ENCODE measurements around the gene ZNF580.

Gene ZNF580

DNA sequence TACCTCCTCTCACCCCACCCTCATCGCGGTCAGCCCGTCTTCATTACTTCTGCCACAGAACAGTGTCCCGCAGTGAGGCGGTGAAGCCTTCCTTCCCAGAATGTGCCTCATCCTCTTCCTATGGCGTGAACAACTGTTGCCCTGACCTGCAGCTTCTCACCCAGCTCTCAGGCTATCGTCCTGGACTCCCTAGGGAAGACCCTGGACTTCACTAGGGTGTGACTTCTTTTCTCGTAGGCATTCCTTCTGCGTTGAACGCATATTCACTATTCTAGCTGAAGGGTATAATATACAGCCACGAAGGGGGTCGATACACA is 34.4 kb upstream of the ZNF580 start:
- DNase-seq (ENCODE audit: low read depth), result no peak

DNA sequence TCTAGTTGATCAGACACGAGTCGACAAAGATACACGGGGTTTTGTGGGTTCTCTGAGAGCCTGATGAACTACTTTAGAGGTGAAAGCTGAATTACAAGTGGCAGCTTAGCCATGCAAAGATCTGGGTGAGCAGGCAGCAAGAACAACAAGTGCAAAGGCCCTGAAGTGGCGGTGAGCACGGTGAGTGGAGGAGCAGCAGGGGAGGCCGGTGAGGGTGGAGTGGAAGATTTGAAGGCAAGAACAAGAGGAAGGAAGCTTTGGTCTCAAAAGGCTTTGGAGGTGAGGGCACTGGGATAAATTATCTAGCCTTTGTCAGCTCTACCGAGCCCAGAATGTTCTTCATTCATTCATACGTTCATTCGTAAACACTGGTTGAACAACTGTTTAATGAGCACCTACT is 34.0 kb upstream of the ZNF580 start:
- DNase-seq (ENCODE audit: low read depth), result no peak

- no peak for DNase-seq (ENCODE audit: low read depth)
Measured at GRCh38 chr19:55609326-55609725, 31.5 kb upstream of the ZNF580 start.

GRCh38 chr19:55611300-55611982 is 29.4 kb upstream of the ZNF580 start:
- no peak for DNase-seq (ENCODE audit: low read depth)

- DNase-seq (ENCODE audit: low read depth), result no peak
Measured at GRCh38 chr19:55611983-55612645, 28.7 kb upstream of the ZNF580 start.

DNA sequence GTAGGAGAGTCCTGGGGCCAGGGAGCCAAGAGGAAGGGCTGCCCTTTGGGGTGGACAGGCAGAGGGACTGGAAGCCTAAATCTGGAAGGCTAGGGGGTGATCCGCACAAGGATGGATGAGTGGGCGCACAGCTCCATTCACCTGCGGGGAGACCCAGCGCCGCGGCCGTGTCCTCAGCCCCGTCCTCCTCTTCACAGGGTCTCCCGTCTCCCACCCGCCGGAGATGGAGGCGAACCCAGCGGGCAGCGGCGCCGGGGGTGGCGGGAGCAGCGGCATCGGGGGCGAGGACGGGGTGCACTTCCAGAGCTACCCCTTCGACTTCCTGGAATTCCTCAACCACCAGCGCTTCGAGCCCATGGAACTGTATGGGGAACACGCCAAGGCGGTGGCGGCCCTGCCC is 27.4 kb upstream of the ZNF580 start:
- no peak for DNase-seq (ENCODE audit: low read depth)

DNA sequence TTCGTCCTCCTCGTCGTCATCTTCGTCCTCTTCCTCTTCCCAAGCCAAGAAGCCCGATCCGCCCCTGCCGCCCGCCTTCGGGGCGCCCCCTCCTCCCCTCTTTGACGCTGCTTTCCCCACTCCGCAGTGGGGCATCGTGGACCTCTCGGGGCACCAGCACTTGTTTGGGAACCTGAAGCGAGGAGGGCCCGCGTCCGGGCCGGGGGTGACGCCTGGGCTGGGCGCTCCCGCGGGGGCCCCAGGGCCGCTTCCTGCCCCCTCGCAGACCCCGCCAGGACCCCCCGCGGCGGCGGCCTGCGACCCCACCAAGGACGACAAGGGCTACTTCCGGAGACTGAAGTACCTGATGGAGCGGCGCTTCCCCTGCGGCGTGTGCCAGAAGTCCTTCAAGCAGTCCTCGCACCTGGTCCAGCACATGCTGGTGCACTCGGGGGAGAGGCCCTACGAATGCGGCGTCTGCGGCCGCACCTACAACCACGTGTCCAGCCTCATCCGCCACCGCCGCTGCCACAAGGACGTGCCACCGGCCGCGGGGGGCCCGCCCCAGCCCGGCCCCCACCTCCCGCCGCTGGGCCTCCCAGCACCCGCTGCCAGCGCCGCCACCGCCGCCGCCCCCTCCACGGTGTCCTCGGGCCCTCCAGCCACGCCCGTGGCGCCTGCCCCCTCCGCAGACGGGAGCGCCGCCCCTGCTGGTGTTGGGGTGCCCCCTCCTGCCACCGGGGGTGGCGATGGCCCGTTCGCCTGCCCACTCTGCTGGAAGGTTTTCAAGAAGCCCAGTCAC is 26.7 kb upstream of the ZNF580 start:
- DNase-seq (ENCODE audit: low read depth), result no peak

GRCh38 chr19:55614711-55615542 is 25.9 kb upstream of the ZNF580 start:
- no peak for DNase-seq (ENCODE audit: low read depth)

GRCh38 chr19:55615543-55616394 is 25.0 kb upstream of the ZNF580 start:
- DNase-seq (ENCODE audit: low read depth), result no peak

GRCh38 chr19:55616395-55616875 is 24.4 kb upstream of the ZNF580 start:
- DNase-seq (ENCODE audit: low read depth), result no peak

DNA sequence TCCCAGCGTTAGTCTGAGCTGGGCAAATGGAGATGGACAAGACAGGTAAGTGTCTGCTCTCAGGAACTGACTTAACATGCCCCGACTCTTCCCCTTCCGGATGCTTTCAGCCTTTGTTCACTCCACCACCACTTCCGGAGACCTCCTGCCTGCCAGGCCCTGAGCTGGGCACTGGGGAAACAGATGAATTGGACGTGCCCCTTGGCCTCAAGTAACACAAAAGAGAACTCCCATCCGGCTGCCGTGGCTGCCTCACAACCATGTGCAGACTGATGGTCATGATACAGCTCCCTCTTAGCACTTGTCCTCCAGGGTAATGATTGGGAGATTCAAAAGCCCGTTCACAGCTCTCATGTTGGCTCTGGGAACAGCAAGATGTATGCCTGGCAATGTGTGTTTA is 23.4 kb upstream of the ZNF580 start:
- no peak for DNase-seq (ENCODE audit: low read depth)

DNA sequence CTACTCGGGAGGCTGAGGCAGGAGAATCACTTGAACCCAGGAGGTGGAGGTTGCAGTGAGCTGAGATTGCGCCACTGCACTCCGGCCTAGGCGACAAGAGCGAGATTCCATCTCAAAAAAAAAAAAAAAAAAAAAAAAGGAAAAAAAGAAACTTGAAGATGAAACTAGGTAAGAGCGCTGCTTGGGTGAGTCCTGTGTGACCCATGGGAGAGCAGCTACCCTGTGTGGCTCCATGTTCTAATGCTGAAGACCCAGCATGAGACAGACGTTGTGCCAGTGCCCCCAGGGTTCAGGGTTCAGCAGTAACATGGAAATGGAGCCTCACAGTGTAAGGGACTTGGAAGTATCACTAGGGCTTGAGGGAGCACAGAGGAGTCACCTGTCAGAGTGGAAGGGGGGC is 22.4 kb upstream of the ZNF580 start:
- DNase-seq (ENCODE audit: low read depth), result no peak

- DNase-seq (ENCODE audit: low read depth), result no peak
Measured at GRCh38 chr19:55619286-55619685, 21.5 kb upstream of the ZNF580 start.

- DNase-seq (ENCODE audit: low read depth), result no peak
Measured at GRCh38 chr19:55620410-55621204, 20.2 kb upstream of the ZNF580 start.

GRCh38 chr19:55621205-55621672 is 19.6 kb upstream of the ZNF580 start:
- no peak for DNase-seq (ENCODE audit: low read depth)

- no peak for DNase-seq (ENCODE audit: low read depth)
Measured at GRCh38 chr19:55621673-55622231, 19.1 kb upstream of the ZNF580 start.

DNA sequence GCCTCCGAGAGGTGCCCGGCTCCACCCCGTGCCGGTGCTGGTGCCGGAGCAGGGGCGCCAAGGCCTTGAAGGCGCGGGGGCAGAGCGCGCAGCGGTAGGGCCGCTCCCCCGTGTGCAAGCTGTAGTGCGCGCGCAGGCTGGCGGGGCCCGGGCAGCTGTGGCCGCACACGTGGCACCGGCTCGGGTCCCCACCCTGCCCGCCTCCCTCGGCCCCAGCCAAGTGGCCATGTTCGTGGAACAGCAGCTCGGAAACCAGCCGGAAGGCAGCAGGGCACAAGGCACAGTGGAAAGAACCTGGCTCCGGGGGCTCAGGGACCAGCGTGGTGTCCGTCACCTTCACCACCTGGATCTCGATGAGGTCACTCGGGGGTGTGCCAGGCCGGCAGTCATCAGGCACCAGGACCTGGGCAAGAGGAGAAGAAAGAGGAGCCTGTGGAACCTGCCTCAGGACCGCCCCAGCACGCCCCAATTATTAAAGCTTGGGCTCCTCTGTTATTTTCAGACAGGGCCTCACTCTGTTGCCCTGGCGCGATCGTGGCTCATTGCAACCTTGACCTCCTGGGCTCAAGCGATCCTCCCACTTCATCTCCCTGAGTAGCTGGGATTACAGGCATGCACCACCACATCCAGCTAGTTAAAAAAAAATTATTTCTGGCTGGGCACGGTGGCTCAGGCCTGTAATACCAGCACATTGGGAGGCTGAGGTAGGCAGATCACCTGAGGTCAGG is 18.4 kb upstream of the ZNF580 start:
- DNase-seq (ENCODE audit: low read depth), result no peak

GRCh38 chr19:55623130-55623529 is 17.7 kb upstream of the ZNF580 start:
- no peak for DNase-seq (ENCODE audit: low read depth)

- no peak for DNase-seq (ENCODE audit: low read depth)
Measured at GRCh38 chr19:55623561-55623960, 17.2 kb upstream of the ZNF580 start.

Measured in GM04503 (cell line).